GM12891 (cell line): ENCODE data around the gene C5orf24.

Experiments
- PAX5 ChIP-seq: IDR thresholded peaks from 2 replicates; pipeline ENCODE4 v1.6.1; 2011; ENCODE audit warnings: low read length, moderate library complexity, mild to moderate bottlenecking; ENCODE audit not compliant: insufficient read depth, severe bottlenecking
- POLR2A ChIP-seq: IDR thresholded peaks from 2 replicates; pipeline ENCODE4 v1.6.1; 2011; ENCODE audit warnings: low read depth, low read length, control low read depth
- POLR2AphosphoS5 ChIP-seq: IDR thresholded peaks from 2 replicates; pipeline ENCODE4 v1.6.1; 2011; ENCODE audit warnings: low read depth, low read length, control low read depth
- SPI1 ChIP-seq: IDR thresholded peaks from 2 replicates; pipeline ENCODE4 v1.6.1; 2011; ENCODE audit warnings: low read depth, low read length, control low read depth
- TAF1 ChIP-seq: IDR thresholded peaks from 2 replicates; pipeline ENCODE4 v1.6.1; 2011; ENCODE audit warnings: low read depth, low read length, control low read depth

GRCh38 chr5:134818776-134819175, 27.0 kb upstream of the C5orf24 start:
- TF ChIP-seq TAF1: no peak
- TF ChIP-seq POLR2A: no peak
- no peak for TF ChIP-seq POLR2AphosphoS5
- TF ChIP-seq SPI1: peak; percentile 32; the same call in 1 of the 2 replicates
- TF ChIP-seq PAX5: no peak
